ENCODE data around the gene EVPLL. TPM values are rescaled to one million over a fixed set of nuclear protein-coding genes. Genes with fewer than 3 reads are reported as not detected.

Gene EVPLL
- total and polyA plus RNA-seq, 2 experiments from 2014 or later: 0.18 to 0.42 TPM

DNA sequence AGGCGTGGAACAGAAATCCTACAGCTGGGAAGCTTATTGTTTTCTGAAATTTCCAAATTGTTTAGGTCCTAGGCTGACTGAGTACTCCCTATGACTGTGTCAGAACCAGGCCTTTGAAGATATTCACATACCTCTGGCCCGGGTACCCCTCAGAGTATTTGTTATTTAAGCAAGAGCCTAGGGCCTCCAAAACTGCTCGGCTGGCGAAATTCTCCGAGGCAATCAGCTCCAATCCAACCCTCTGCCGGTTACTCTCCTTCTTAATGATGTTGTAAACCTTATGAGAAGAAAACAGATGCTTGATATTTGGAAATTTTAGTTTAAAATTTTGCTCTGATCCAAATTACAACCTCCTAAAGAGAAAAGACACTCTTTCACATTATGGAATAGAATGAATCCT lies 24.0 kb upstream of the EVPLL start:
- DNase-seq (ENCODE audit: low spot score): no peak
- Histone ChIP-seq H3K9me2 (ENCODE audit: insufficient read depth) (no peaks in the 10 kb centered on the region), H4K20me1 (replicated peaks; ENCODE audit: insufficient read depth) (0 out of 2 replicates have a peak, but pooled peaks cover 10% of the 10 kb centered on the region), H3K27ac (ENCODE audit: low read depth) (no peak overlapping the region), H3K79me2 (replicated peaks; ENCODE audit: insufficient read depth) (peaks cover 14% of the 10 kb centered on the region; the same call in 1 of the 2 replicates), H3F3A (replicated peaks; ENCODE audit: low read depth) (no peaks in the 10 kb centered on the region), H3K27me3 (ENCODE audit: insufficient read depth) (no peaks in the 10 kb centered on the region), H2AFZ (no peak overlapping the region), H3K36me3 (ENCODE audit: insufficient read depth) (peaks cover 33% of the 10 kb centered on the region), H3K4me1 (ENCODE audit: insufficient read depth) (no peaks in the 10 kb centered on the region), H3K4me3 (no peak overlapping the region), H3K4me2 (no peak overlapping the region)
- Mint-ChIP-seq H3K4me3 (no peak overlapping the region), H3K9me3 (no peaks in the 10 kb centered on the region), H3K27ac (no peak overlapping the region), H3K36me3 (ENCODE audit: low read depth) (peaks cover 63% of the 10 kb centered on the region), H3K4me1 (no peaks in the 10 kb centered on the region), H3K27me3 (ENCODE audit: insufficient read depth, low read depth, poor library complexity) (no peaks in the 10 kb centered on the region)
- TF ChIP-seq POLR2AphosphoS5 (IDR thresholded peaks at IDR 0.05; ENCODE audit: low read depth): no peak
- no peak for TF ChIP-seq ZNF114 (CRISPR knock-in tag; IDR thresholded peaks at IDR 0.05)
- no peak for TF ChIP-seq CTCF (conservative IDR thresholded peaks at IDR 0.05; ENCODE audit: low read depth in 2 of 2)
- no peak for TF ChIP-seq EZH2 (IDR thresholded peaks at IDR 0.05; ENCODE audit: low read depth, unreplicated experiment)
- no peak for TF ChIP-seq EZH2phosphoT487 (IDR thresholded peaks at IDR 0.05; ENCODE audit: unreplicated experiment)
- TF ChIP-seq CREB1 (CRISPR knock-in tag; IDR thresholded peaks at IDR 0.05; ENCODE audit: low read depth): no peak
- TF ChIP-seq ZNF462 (CRISPR knock-in tag; IDR thresholded peaks at IDR 0.05): no peak
- no peak for TF ChIP-seq JUNB (IDR thresholded peaks at IDR 0.05; ENCODE audit: unreplicated experiment)
- TF ChIP-seq, protein P1, sequence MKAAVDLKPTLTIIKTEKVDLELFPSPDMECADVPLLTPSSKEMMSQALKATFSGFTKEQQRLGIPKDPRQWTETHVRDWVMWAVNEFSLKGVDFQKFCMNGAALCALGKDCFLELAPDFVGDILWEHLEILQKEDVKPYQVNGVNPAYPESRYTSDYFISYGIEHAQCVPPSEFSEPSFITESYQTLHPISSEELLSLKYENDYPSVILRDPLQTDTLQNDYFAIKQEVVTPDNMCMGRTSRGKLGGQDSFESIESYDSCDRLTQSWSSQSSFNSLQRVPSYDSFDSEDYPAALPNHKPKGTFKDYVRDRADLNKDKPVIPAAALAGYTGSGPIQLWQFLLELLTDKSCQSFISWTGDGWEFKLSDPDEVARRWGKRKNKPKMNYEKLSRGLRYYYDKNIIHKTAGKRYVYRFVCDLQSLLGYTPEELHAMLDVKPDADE (IDR thresholded peaks at IDR 0.05): no peak
- TF ChIP-seq ZNF331 (CRISPR knock-in tag; IDR thresholded peaks at IDR 0.05; ENCODE audit: low read depth): no peak
- TF ChIP-seq STAT1 (IDR thresholded peaks at IDR 0.05; ENCODE audit: unreplicated experiment): no peak
- TF ChIP-seq, protein P2, sequence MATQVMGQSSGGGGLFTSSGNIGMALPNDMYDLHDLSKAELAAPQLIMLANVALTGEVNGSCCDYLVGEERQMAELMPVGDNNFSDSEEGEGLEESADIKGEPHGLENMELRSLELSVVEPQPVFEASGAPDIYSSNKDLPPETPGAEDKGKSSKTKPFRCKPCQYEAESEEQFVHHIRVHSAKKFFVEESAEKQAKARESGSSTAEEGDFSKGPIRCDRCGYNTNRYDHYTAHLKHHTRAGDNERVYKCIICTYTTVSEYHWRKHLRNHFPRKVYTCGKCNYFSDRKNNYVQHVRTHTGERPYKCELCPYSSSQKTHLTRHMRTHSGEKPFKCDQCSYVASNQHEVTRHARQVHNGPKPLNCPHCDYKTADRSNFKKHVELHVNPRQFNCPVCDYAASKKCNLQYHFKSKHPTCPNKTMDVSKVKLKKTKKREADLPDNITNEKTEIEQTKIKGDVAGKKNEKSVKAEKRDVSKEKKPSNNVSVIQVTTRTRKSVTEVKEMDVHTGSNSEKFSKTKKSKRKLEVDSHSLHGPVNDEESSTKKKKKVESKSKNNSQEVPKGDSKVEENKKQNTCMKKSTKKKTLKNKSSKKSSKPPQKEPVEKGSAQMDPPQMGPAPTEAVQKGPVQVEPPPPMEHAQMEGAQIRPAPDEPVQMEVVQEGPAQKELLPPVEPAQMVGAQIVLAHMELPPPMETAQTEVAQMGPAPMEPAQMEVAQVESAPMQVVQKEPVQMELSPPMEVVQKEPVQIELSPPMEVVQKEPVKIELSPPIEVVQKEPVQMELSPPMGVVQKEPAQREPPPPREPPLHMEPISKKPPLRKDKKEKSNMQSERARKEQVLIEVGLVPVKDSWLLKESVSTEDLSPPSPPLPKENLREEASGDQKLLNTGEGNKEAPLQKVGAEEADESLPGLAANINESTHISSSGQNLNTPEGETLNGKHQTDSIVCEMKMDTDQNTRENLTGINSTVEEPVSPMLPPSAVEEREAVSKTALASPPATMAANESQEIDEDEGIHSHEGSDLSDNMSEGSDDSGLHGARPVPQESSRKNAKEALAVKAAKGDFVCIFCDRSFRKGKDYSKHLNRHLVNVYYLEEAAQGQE (IDR thresholded peaks at IDR 0.05; ENCODE audit: unreplicated experiment): no peak
- TF ChIP-seq NANOG (IDR thresholded peaks at IDR 0.05; ENCODE audit: borderline replicate concordance): no peak
- ATAC-seq: no peak

All from GM23338 (cell line).